HEK293 (cell line): ENCODE measurements around the gene DNAJC2.

Experiments
- GLI2 ChIP-seq: fragments of 450-650 bp; formaldehyde crosslinking; IDR thresholded peaks from 2 replicates; pipeline ENCODE4; 2017; ENCODE audit warnings: missing biosample characterization, missing genetic modification characterization, low read depth, borderline replicate concordance
- HOXC10 ChIP-seq: sonication (generic); formaldehyde crosslinking; IDR thresholded peaks from 2 replicates; pipeline ENCODE4 v1.8.1; 2023; ENCODE audit warnings: mild to moderate bottlenecking, missing genetic modification reagents
- KLF10 ChIP-seq: fragments of 450-650 bp; IDR thresholded peaks from 2 replicates; pipeline ENCODE4 v1.5.1; 2018; ENCODE audit warnings: missing biosample characterization, mild to moderate bottlenecking, missing genetic modification characterization
- KLF16 ChIP-seq: fragments of 450-650 bp; formaldehyde crosslinking; IDR thresholded peaks from 2 replicates; pipeline ENCODE4 v1.5.1; 2017; ENCODE audit warnings: missing biosample characterization, missing genetic modification characterization
- MEIS1 ChIP-seq: sonication (generic); formaldehyde crosslinking; IDR thresholded peaks from 2 replicates; pipeline ENCODE4 v1.8.1; 2022; ENCODE audit warnings: missing genetic modification reagents, mild to moderate bottlenecking, borderline replicate concordance
- SCRT1 ChIP-seq: fragments of 450-650 bp; formaldehyde crosslinking; IDR thresholded peaks from 2 replicates; pipeline ENCODE4 v1.5.1; 2016; ENCODE audit warnings: missing biosample characterization, missing genetic modification characterization, borderline replicate concordance
- SP2 ChIP-seq: fragments of 450-650 bp; formaldehyde crosslinking; IDR thresholded peaks from 2 replicates; pipeline ENCODE4 v1.5.1; 2016; ENCODE audit warnings: missing biosample characterization, missing genetic modification characterization
- WT1 ChIP-seq: fragments of 450-650 bp; formaldehyde crosslinking; IDR thresholded peaks from 2 replicates; pipeline ENCODE4 v1.5.1; 2016; ENCODE audit warnings: missing biosample characterization, missing genetic modification characterization
- YY1 ChIP-seq: fragments of 450-650 bp; formaldehyde crosslinking; IDR thresholded peaks from 2 replicates; pipeline ENCODE4 v1.5.1; 2018; ENCODE audit warnings: missing biosample characterization, missing genetic modification characterization
- ZBTB17 ChIP-seq: fragments of 450-650 bp; formaldehyde crosslinking; IDR thresholded peaks from 2 replicates; pipeline ENCODE4 v1.5.1; 2016; ENCODE audit warnings: missing biosample characterization, missing genetic modification characterization
- ZBTB20 ChIP-seq: fragments of 450-650 bp; formaldehyde crosslinking; IDR thresholded peaks from 2 replicates; pipeline ENCODE4 v1.5.1; 2016; ENCODE audit warnings: missing biosample characterization, missing genetic modification characterization
- ZBTB8A ChIP-seq: fragments of 450-650 bp; formaldehyde crosslinking; IDR thresholded peaks from 2 replicates; pipeline ENCODE4 v1.5.1; 2016; ENCODE audit warnings: missing biosample characterization, missing genetic modification characterization
- ZNF112 ChIP-seq: fragments of 450-650 bp; formaldehyde crosslinking; IDR thresholded peaks from 2 replicates; pipeline ENCODE4 v1.5.0; 2017; ENCODE audit warnings: missing biosample characterization, missing genetic modification characterization
- ZNF121 ChIP-seq: fragments of 450-650 bp; formaldehyde crosslinking; IDR thresholded peaks from 2 replicates; pipeline ENCODE4 v1.5.1; 2016; ENCODE audit warnings: missing biosample characterization, missing genetic modification characterization
- ZNF138 ChIP-seq: fragments of 450-650 bp; formaldehyde crosslinking; IDR thresholded peaks from 2 replicates; pipeline ENCODE4 v1.5.1; 2016; ENCODE audit warnings: missing biosample characterization, missing genetic modification characterization, borderline replicate concordance
- ZNF174 ChIP-seq: fragments of 450-650 bp; formaldehyde crosslinking; IDR thresholded peaks from 2 replicates; pipeline ENCODE4 v1.5.0; 2017; ENCODE audit warnings: missing biosample characterization, mild to moderate bottlenecking, missing genetic modification characterization
- ZNF175 ChIP-seq: fragments of 450-650 bp; formaldehyde crosslinking; IDR thresholded peaks from 2 replicates; pipeline ENCODE4 v1.5.1; 2016; ENCODE audit warnings: missing biosample characterization, missing genetic modification characterization
- ZNF19 ChIP-seq: fragments of 450-650 bp; formaldehyde crosslinking; IDR thresholded peaks from 2 replicates; pipeline ENCODE4; 2016; ENCODE audit warnings: missing biosample characterization, missing genetic modification characterization, low read depth
- ZNF2 ChIP-seq: fragments of 450-650 bp; formaldehyde crosslinking; IDR thresholded peaks from 2 replicates; pipeline ENCODE4 v1.5.1; 2016; ENCODE audit warnings: missing biosample characterization, missing genetic modification characterization
- ZNF214 ChIP-seq: fragments of 450-650 bp; formaldehyde crosslinking; IDR thresholded peaks from 2 replicates; pipeline ENCODE4 v1.5.1; 2017; ENCODE audit warnings: missing biosample characterization, mild to moderate bottlenecking, missing genetic modification characterization, borderline replicate concordance
- ZNF223 ChIP-seq: fragments of 450-650 bp; formaldehyde crosslinking; IDR thresholded peaks from 2 replicates; pipeline ENCODE4 v1.5.1; 2016; ENCODE audit warnings: missing biosample characterization, missing genetic modification characterization
- ZNF274 ChIP-seq, 2 experiments: fragments of 200-500 bp in 1 of 2; fragments of 450-650 bp in 1 of 2; sonication (Bioruptor generic) in 1 of 2; formaldehyde crosslinking in 1 of 2; IDR thresholded peaks; 2 replicates each; pipeline versions ENCODE4 v1.5.1 to v1.6.1; 2014 to 2016; ENCODE audit warnings: borderline replicate concordance in 1 of 2, inconsistent platforms in 1 of 2, low read length in 1 of 2, missing biosample characterization in 1 of 2, missing genetic modification characterization in 1 of 2
- ZNF335 ChIP-seq: fragments of 450-650 bp; formaldehyde crosslinking; conservative IDR thresholded peaks from 2 replicates; pipeline ENCODE4 v1.5.1; 2016; ENCODE audit warnings: missing biosample characterization, missing genetic modification characterization
- ZNF350 ChIP-seq: fragments of 450-650 bp; formaldehyde crosslinking; IDR thresholded peaks from 2 replicates; pipeline ENCODE4 v1.5.0; 2017; ENCODE audit warnings: missing biosample characterization, mild to moderate bottlenecking, missing genetic modification characterization
- ZNF366 ChIP-seq: fragments of 450-650 bp; formaldehyde crosslinking; conservative IDR thresholded peaks from 2 replicates; pipeline ENCODE4 v1.5.1; 2016; ENCODE audit warnings: missing biosample characterization, missing genetic modification characterization
- ZNF416 ChIP-seq: fragments of 450-650 bp; formaldehyde crosslinking; IDR thresholded peaks from 2 replicates; pipeline ENCODE4 v1.5.1; 2016; ENCODE audit warnings: missing biosample characterization, missing genetic modification characterization
- ZNF585B ChIP-seq: fragments of 450-650 bp; formaldehyde crosslinking; IDR thresholded peaks from 2 replicates; pipeline ENCODE4 v1.5.1; 2016; ENCODE audit warnings: missing biosample characterization, missing genetic modification characterization
- ZNF600 ChIP-seq: fragments of 450-650 bp; formaldehyde crosslinking; IDR thresholded peaks from 2 replicates; pipeline ENCODE4 v1.5.1; 2016; ENCODE audit warnings: missing biosample characterization, missing genetic modification characterization
- ZNF626 ChIP-seq: fragments of 450-650 bp; sonication (Bioruptor Pico); formaldehyde crosslinking; IDR thresholded peaks from 2 replicates; pipeline ENCODE4 v1.5.1; 2018; ENCODE audit warnings: missing biosample characterization, missing genetic modification characterization, inconsistent platforms
- ZNF791 ChIP-seq: fragments of 450-650 bp; formaldehyde crosslinking; IDR thresholded peaks from 2 replicates; pipeline ENCODE4 v1.5.1; 2016; ENCODE audit warnings: missing biosample characterization, missing genetic modification characterization
- TF ChIP-seq, protein P1 (sequence below): fragments of 450-650 bp; formaldehyde crosslinking; IDR thresholded peaks from 2 replicates; pipeline ENCODE4 v1.5.1; 2016; ENCODE audit warnings: missing biosample characterization, missing genetic modification characterization
- TF ChIP-seq, protein P2 (sequence below): fragments of 450-650 bp; formaldehyde crosslinking; IDR thresholded peaks from 2 replicates; pipeline ENCODE4 v1.5.1; 2017; ENCODE audit warnings: missing biosample characterization, missing genetic modification characterization
- TF ChIP-seq, protein P3 (sequence below): fragments of 450-650 bp; formaldehyde crosslinking; conservative IDR thresholded peaks from 2 replicates; pipeline ENCODE4 v1.5.1; 2016; ENCODE audit warnings: low read depth, missing biosample characterization, missing genetic modification characterization
- TF ChIP-seq, protein P4 (sequence below): fragments of 450-650 bp; formaldehyde crosslinking; IDR thresholded peaks from 2 replicates; pipeline ENCODE4 v1.5.1; 2016; ENCODE audit warnings: missing biosample characterization, missing genetic modification characterization

DNAJC2 gene

DNA sequence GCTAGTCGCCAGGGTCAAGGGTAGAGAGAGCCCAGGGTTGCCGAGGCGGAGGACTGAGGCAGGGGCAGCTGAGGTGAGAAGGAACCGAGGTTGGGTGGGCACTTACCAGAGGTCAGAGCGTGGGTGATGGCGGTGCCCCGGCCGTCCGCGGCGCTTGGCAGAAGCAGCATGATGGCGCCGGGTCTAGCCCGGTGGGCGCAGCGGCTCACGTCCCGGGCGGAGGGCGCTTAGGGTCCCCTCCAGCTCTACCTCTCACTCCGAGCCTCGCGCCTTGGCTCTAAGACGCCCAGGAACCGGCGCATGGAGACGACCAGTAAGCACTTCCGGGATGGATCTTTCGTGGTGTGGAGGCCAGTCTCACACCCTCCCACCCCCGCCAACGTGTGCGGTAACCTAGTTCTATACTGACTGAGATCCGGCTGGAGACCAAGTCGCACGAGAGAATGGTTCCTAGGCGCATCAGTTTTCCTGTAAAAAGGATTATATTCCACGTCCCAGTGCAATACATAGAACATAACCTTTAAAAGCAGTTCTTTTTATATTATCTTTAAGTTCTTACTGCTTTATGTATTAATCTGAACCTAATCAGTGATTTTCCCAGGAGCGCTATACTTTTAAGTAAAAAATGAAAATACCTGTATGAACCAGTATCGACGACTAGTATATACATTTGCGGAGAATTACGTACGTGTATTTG, at the start of gene DNAJC2 (continued):
- TF ChIP-seq SCRT1 (tag by site-specific recombination) (0 out of 2 replicates have a peak, but pooled peaks have one; percentile 39), ZNF600 (tag by site-specific recombination) (peak; percentile 96), ZNF585B (tag by site-specific recombination) (no peak), GLI2 (tag by site-specific recombination) (no peak), ZNF791 (tag by site-specific recombination) (no peak), ZNF350 (tag by site-specific recombination) (no peak), ZNF121 (no peak), ZNF112 (no peak), KLF16 (peak; percentile 89), ZNF174 (0 out of 2 replicates have a peak, but pooled peaks have one; percentile 15), ZBTB17 (tag by site-specific recombination) (peak; percentile 80), YY1 (peak; percentile 85), ZNF274 (IDR thresholded peaks at IDR 0.05; ENCODE audit: low read length) (no peak), ZNF274 (tag by site-specific recombination; IDR thresholded peaks at IDR 0.05; ENCODE audit: borderline replicate concordance) (no peak), ZNF214 (no peak), KLF10 (tag by site-specific recombination) (peak; percentile 79), ZBTB8A (tag by site-specific recombination) (peak; percentile 84), ZNF335 (tag by site-specific recombination) (peak; percentile 76), ZBTB20 (peak; percentile 93), ZNF175 (no peak), ZNF19 (tag by site-specific recombination) (no peak), MEIS1 (CRISPR knock-in tag) (no peak), ZNF2 (tag by site-specific recombination) (peak; percentile 84), ZNF223 (no peak), ZNF138 (tag by site-specific recombination) (no peak), ZNF626 (no peak), ZNF416 (tag by site-specific recombination) (no peak), ZNF366 (tag by site-specific recombination) (0 out of 2 replicates have a peak, but pooled peaks have one; percentile 24), HOXC10 (CRISPR knock-in tag) (no peak), SP2 (tag by site-specific recombination) (peak; percentile 72), WT1 (tag by site-specific recombination) (0 out of 2 replicates have a peak, but pooled peaks have one; percentile 20)
- TF ChIP-seq, protein P1, sequence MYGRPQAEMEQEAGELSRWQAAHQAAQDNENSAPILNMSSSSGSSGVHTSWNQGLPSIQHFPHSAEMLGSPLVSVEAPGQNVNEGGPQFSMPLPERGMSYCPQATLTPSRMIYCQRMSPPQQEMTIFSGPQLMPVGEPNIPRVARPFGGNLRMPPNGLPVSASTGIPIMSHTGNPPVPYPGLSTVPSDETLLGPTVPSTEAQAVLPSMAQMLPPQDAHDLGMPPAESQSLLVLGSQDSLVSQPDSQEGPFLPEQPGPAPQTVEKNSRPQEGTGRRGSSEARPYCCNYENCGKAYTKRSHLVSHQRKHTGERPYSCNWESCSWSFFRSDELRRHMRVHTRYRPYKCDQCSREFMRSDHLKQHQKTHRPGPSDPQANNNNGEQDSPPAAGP (tag by site-specific recombination), result peak; percentile 88; the same call in 1 of the 2 replicates
- TF ChIP-seq, protein P2, sequence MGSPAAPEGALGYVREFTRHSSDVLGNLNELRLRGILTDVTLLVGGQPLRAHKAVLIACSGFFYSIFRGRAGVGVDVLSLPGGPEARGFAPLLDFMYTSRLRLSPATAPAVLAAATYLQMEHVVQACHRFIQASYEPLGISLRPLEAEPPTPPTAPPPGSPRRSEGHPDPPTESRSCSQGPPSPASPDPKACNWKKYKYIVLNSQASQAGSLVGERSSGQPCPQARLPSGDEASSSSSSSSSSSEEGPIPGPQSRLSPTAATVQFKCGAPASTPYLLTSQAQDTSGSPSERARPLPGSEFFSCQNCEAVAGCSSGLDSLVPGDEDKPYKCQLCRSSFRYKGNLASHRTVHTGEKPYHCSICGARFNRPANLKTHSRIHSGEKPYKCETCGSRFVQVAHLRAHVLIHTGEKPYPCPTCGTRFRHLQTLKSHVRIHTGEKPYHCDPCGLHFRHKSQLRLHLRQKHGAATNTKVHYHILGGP (tag by site-specific recombination), result no peak
- TF ChIP-seq, protein P3, sequence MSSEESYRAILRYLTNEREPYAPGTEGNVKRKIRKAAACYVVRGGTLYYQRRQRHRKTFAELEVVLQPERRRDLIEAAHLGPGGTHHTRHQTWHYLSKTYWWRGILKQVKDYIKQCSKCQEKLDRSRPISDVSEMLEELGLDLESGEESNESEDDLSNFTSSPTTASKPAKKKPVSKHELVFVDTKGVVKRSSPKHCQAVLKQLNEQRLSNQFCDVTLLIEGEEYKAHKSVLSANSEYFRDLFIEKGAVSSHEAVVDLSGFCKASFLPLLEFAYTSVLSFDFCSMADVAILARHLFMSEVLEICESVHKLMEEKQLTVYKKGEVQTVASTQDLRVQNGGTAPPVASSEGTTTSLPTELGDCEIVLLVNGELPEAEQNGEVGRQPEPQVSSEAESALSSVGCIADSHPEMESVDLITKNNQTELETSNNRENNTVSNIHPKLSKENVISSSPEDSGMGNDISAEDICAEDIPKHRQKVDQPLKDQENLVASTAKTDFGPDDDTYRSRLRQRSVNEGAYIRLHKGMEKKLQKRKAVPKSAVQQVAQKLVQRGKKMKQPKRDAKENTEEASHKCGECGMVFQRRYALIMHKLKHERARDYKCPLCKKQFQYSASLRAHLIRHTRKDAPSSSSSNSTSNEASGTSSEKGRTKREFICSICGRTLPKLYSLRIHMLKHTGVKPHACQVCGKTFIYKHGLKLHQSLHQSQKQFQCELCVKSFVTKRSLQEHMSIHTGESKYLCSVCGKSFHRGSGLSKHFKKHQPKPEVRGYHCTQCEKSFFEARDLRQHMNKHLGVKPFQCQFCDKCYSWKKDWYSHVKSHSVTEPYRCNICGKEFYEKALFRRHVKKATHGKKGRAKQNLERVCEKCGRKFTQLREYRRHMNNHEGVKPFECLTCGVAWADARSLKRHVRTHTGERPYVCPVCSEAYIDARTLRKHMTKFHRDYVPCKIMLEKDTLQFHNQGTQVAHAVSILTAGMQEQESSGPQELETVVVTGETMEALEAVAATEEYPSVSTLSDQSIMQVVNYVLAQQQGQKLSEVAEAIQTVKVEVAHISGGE (tag by site-specific recombination), result peak; percentile 99
- TF ChIP-seq, protein P4, sequence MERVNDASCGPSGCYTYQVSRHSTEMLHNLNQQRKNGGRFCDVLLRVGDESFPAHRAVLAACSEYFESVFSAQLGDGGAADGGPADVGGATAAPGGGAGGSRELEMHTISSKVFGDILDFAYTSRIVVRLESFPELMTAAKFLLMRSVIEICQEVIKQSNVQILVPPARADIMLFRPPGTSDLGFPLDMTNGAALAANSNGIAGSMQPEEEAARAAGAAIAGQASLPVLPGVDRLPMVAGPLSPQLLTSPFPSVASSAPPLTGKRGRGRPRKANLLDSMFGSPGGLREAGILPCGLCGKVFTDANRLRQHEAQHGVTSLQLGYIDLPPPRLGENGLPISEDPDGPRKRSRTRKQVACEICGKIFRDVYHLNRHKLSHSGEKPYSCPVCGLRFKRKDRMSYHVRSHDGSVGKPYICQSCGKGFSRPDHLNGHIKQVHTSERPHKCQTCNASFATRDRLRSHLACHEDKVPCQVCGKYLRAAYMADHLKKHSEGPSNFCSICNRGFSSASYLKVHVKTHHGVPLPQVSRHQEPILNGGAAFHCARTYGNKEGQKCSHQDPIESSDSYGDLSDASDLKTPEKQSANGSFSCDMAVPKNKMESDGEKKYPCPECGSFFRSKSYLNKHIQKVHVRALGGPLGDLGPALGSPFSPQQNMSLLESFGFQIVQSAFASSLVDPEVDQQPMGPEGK (tag by site-specific recombination), result peak; percentile 90
